Calu3 (cell line): ENCODE results near the gene ANKZF1. TPM values are rescaled to one million over a fixed set of nuclear protein-coding genes. Genes with fewer than 3 reads are reported as not detected.

ENCODE experiments used
- BruUV-seq: library from RNA; stranded (reverse); fragments of 400-500 nt; replicated peaks from 2 replicates; lab custom pipeline; 2021; lab: Mats Ljungman, UMichigan
- CTCF ChIA-PET: fragments of 300-600 bp; sonication (Branson Sonifier 250); formaldehyde crosslinking; loops from one replicate; lab custom pipeline; 2022; ENCODE audit warnings: antibody characterized with exemption; lab: Charles Lee
- DNase-seq: peaks from one replicate; pipeline ENCODE4 v3.0.0; 2022
- H3K27ac Mint-ChIP-seq: one replicate; pipeline ENCODE4 v1.8.0; 2022; ENCODE audit warnings: mixed read lengths; ENCODE audit not compliant: unreplicated experiment
- H3K27me3 Mint-ChIP-seq: one replicate; pipeline ENCODE4 v1.8.0; 2022; ENCODE audit warnings: mixed read lengths; ENCODE audit not compliant: unreplicated experiment
- H3K36me3 Mint-ChIP-seq: one replicate; pipeline ENCODE4 v1.8.0; 2022; ENCODE audit warnings: mild to moderate bottlenecking, moderate library complexity, mixed read lengths; ENCODE audit not compliant: insufficient read depth, unreplicated experiment
- H3K4me1 Mint-ChIP-seq: one replicate; pipeline ENCODE4 v1.8.0; 2022; ENCODE audit warnings: mild to moderate bottlenecking, low read depth, mixed read lengths; ENCODE audit not compliant: unreplicated experiment
- H3K4me3 Mint-ChIP-seq: one replicate; pipeline ENCODE4 v1.8.0; 2022; ENCODE audit warnings: mild to moderate bottlenecking, low read depth, moderate library complexity, mixed read lengths; ENCODE audit not compliant: unreplicated experiment
- H3K9me3 Mint-ChIP-seq: one replicate; pipeline ENCODE4 v1.8.0; 2022; ENCODE audit warnings: low read depth, mixed read lengths; ENCODE audit not compliant: unreplicated experiment
- CTCF ChIP-seq: fragments of 200-600 bp; IDR thresholded peaks from one replicate; pipeline ENCODE4 v1.8.0; 2022; ENCODE audit warnings: antibody characterized with exemption; ENCODE audit not compliant: unreplicated experiment
- intact Hi-C: fragments of 100-400 bp; cut with micrococcal nuclease; formaldehyde crosslinking; loops from one replicate; pipeline ENCODE4 v1.10.0; 2022; ENCODE audit not compliant: unreplicated experiment
- total RNA-seq: library from RNA; stranded (reverse); gene quantifications from 2 replicates; pipeline ENCODE4 v1.2.3, GENCODE V29; 2022

ANKZF1 gene
- total RNA-seq, 1 experiment from 2014 or later: 56.6 TPM

DNA sequence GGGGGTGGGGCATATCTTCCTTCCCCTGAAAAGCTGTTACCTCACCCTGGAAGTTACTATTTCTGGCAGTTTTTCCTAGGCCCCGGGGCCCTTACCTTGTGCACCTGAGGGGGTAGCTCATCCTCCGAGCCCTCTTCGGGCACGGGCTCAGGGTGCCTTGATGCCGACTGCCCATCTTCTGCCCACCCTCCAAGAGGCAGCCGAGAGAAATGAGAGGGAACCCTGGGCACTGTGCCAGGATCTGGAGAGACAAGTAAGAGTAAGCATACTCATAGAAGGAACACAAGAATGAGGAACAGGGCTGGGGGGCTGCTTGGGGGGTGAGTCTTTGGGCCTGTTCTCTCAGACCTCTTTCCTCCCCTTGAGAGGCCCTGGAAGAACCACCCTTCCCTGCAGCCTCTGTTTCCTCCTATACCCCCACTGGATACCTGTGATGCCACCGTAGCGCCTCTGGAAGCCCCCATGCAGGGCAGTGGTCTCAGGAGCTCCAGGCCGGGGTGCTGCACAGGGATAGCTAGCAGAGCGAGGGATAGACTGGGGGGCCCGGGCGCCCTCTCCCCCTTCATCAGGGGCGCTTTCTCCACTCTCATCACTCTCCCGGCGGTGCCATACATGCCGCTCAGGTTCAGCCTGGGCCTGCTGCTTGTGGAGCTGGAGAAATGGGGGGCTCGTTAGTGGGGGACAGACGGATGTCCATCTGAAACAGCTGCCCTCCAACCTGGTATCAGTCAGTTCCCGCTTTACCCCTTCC, 8.8 kb upstream of the ANKZF1 start:
- CTCF ChIA-PET: interaction anchor here (0.6 kb wide), 2 partner anchors 116 to 202 kb away, joined by 3 to 4 read pairs; no protein-coding TSS in a partner anchor
- H3K4me1 Mint-ChIP-seq: peaks cover 18% of the 10 kb centered on the region
- no peak overlapping the region for H3K27ac Mint-ChIP-seq
- no peaks in the 10 kb centered on the region for H3K27me3 Mint-ChIP-seq
- no peak overlapping the region for H3K4me3 Mint-ChIP-seq
- no peak for DNase-seq
- no peak for TF ChIP-seq CTCF
- BruUV-seq: no TSS peak
- intact Hi-C loops: no loop called here
- H3K36me3 Mint-ChIP-seq: peaks cover 66% of the 10 kb centered on the region
- H3K9me3 Mint-ChIP-seq: no peaks in the 10 kb centered on the region

- TF ChIP-seq CTCF: no peak
- DNase-seq: no peak
- Mint-ChIP-seq H3K4me3 (no peak overlapping the region), H3K27ac (no peak overlapping the region), H3K36me3 (peaks cover 63% of the 10 kb centered on the region), H3K9me3 (no peaks in the 10 kb centered on the region), H3K4me1 (peaks cover 11% of the 10 kb centered on the region), H3K27me3 (no peaks in the 10 kb centered on the region)
- intact Hi-C loops: no loop called here
- CTCF ChIA-PET: interaction anchor here (1.1 kb wide), 1 partner anchor 23 kb away, joined by 3 read pairs; the partner anchor contains the start of genes GLB1L and STK16
- BruUV-seq: no TSS peak
Observed at GRCh38 chr2:219221957-219222518, 7.6 kb upstream of the ANKZF1 start.

DNA sequence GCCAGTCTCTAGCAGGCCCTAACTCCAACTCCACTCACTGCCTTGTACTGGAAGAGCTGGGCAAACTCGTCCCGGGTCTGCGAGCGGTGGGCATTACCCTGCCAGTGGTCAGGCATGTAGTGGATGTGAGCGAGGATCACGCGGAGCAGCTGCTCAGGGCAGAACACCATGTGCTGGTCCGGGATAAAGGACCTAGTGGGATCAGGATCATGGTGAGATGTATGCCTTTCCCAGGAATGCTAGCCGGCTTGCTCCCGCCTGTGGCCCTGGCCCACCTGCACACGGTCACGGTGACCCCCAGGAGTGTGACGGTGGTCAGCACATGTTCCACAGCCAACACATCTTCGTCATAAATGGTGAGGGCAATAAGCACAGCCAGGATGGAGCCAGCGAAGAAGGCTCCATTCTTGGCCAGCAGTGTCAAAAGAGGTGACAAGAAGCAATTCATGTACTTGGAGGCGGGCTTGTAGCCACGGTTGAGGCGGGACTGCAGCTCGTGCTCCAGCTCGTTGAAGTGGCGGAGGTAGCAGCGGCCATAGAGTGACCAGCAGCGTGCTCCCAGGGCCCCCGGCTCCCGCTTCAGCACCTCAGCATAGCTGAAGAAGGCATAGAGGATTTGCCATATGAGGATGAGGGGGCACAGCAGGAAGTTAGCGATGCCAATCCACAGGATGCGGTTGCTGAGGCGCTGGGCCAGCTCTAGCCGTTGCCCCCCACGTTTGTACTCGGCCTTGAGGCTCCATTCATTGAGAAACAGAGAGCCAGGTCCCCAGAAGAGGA, 5.6 kb upstream of the ANKZF1 start:
- intact Hi-C loops: no loop called here
- BruUV-seq: no TSS peak
- no peak for DNase-seq
- H3K27ac Mint-ChIP-seq: no peak overlapping the region
- no peaks in the 10 kb centered on the region for H3K9me3 Mint-ChIP-seq
- TF ChIP-seq CTCF: no peak
- no peaks in the 10 kb centered on the region for H3K27me3 Mint-ChIP-seq
- CTCF ChIA-PET: interaction anchor here (0.5 kb wide), 1 partner anchor 49 kb away, joined by 4 read pairs; no protein-coding TSS in a partner anchor
- no peak overlapping the region for H3K4me3 Mint-ChIP-seq
- no peaks in the 10 kb centered on the region for H3K4me1 Mint-ChIP-seq
- peaks cover 52% of the 10 kb centered on the region for H3K36me3 Mint-ChIP-seq

- no TSS peak for BruUV-seq
- Mint-ChIP-seq H3K27me3 (no peaks in the 10 kb centered on the region), H3K4me3 (no peak overlapping the region), H3K27ac (no peak overlapping the region), H3K36me3 (peaks cover 52% of the 10 kb centered on the region), H3K4me1 (no peaks in the 10 kb centered on the region), H3K9me3 (no peaks in the 10 kb centered on the region)
- TF ChIP-seq CTCF: no peak
- CTCF ChIA-PET: no interaction called here
- DNase-seq: no peak
- intact Hi-C loops: no loop called here
Observed at GRCh38 chr2:219225350-219225749, 4.3 kb upstream of the ANKZF1 start.
